Peyer's patch (tissue), 4 donors: Measurements from ENCODE around the gene THPO. TPM values are rescaled to one million over a fixed set of nuclear protein-coding genes. Genes with fewer than 3 reads are reported as not detected.
"Not testable (repeated sequence)": the region's sequence is repeated elsewhere in the genome, so short reads cannot be mapped to it uniquely, and the experiment has no call there.

Source experiments
- DNase-seq, 3 donors: peaks; one replicate each; pipeline ENCODE4 v3.0.0-alpha.2; 2017 to 2019
- H3K27ac ChIP-seq, 4 donors: fragments of 200-600 bp; sonication (generic); one replicate each; pipeline ENCODE4 v1.5.1; 2016 to 2019
- H3K27me3 ChIP-seq, 2 donors: fragments of 200-600 bp; sonication (generic); one replicate each; pipeline ENCODE4 v1.5.1; 2019
- H3K36me3 ChIP-seq, 3 donors: fragments of 200-600 bp; sonication (generic); one replicate each; pipeline ENCODE4 v1.5.1; 2016 to 2019
- H3K4me1 ChIP-seq, 4 donors: fragments of 200-600 bp; sonication (generic); one replicate each; pipeline ENCODE4 v1.5.1; 2016 to 2019
- H3K4me3 ChIP-seq, 4 donors: fragments of 200-600 bp; sonication (generic); 1 replicate in 3 of 4; 2 replicates in 1 of 4; pipeline ENCODE4 v1.5.1; 2016 to 2019; ENCODE audit warnings: mild to moderate bottlenecking in 1 of 4
- H3K9me3 ChIP-seq, 4 donors: fragments of 200-600 bp; sonication (generic); one replicate each; pipeline ENCODE4 v1.5.1; 2016 to 2019; ENCODE audit warnings: mild to moderate bottlenecking in 1 of 4
- POLR2A ChIP-seq, 2 donors: fragments of 450-650 bp; IDR thresholded peaks; one replicate each; pipeline ENCODE4 v1.5.1; 2017; ENCODE audit warnings: antibody characterized with exemption in 2 of 2, mild to moderate bottlenecking in 2 of 2, moderate library complexity in 2 of 2
- total RNA-seq, 4 donors: library from RNA; depleted of rRNA; stranded (reverse); fragments of >200 nt; gene quantifications; one replicate each; pipeline ENCODE4 v1.1.0, GENCODE V29; 2016
- TF ChIP-seq, protein P1 (sequence below), 6 experiments: fragments of 450-650 bp in 4 of 6; fragments of 200-600 bp in 2 of 6; sonication (generic) in 1 of 6; IDR thresholded peaks; one replicate each; pipeline ENCODE4 v1.5.1; 2017 to 2019; ENCODE audit warnings: antibody characterized with exemption in 6 of 6, mild to moderate bottlenecking in 3 of 6, moderate library complexity in 1 of 6

Gene THPO
- total RNA-seq, 4 donors from 2014 or later: 0.54 to 2.5 TPM; not detected in 2

DNA sequence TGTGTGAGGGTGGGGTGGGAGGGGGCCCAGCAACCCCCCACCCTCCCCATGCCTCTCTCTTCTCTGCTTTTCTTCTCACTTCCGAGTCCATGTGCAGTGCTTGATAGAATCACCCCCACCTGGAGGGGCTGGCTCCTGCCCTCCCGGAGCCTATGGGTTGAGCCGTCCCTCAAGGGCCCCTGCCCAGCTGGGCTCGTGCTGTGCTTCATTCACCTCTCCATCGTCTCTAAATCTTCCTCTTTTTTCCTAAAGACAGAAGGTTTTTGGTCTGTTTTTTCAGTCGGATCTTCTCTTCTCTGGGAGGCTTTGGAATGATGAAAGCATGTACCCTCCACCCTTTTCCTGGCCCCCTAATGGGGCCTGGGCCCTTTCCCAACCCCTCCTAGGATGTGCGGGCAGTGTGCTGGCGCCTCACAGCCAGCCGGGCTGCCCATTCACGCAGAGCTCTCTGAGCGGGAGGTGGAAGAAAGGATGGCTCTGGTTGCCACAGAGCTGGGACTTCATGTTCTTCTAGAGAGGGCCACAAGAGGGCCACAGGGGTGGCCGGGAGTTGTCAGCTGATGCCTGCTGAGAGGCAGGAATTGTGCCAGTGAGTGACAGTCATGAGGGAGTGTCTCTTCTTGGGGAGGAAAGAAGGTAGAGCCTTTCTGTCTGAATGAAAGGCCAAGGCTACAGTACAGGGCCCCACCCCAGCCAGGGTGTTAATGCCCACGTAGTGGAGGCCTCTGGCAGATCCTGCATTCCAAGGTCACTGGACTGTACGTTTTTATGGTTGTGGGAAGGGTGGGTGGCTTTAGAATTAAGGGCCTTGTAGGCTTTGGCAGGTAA, 32.5 kb downstream of the THPO start:
- H3K36me3 ChIP-seq: peaks cover 0 to 38% (median 0%) of the 10 kb centered on the region in 3 donors
- no peak overlapping the region for H3K4me3 ChIP-seq
- no peaks in the 10 kb centered on the region for H3K27me3 ChIP-seq
- H3K4me1 ChIP-seq: peaks cover 0 to 9% (median 1%) of the 10 kb centered on the region in 4 donors
- no peaks in the 10 kb centered on the region for H3K9me3 ChIP-seq
- peak in 2 of 3 donors; percentile 88 to 90 for DNase-seq
- peak in 1 of 2 donors; percentile 47 for TF ChIP-seq POLR2A (IDR thresholded peaks at IDR 0.05)
- TF ChIP-seq, protein P1, sequence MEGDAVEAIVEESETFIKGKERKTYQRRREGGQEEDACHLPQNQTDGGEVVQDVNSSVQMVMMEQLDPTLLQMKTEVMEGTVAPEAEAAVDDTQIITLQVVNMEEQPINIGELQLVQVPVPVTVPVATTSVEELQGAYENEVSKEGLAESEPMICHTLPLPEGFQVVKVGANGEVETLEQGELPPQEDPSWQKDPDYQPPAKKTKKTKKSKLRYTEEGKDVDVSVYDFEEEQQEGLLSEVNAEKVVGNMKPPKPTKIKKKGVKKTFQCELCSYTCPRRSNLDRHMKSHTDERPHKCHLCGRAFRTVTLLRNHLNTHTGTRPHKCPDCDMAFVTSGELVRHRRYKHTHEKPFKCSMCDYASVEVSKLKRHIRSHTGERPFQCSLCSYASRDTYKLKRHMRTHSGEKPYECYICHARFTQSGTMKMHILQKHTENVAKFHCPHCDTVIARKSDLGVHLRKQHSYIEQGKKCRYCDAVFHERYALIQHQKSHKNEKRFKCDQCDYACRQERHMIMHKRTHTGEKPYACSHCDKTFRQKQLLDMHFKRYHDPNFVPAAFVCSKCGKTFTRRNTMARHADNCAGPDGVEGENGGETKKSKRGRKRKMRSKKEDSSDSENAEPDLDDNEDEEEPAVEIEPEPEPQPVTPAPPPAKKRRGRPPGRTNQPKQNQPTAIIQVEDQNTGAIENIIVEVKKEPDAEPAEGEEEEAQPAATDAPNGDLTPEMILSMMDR (IDR thresholded peaks at IDR 0.05): peak in 4 of 6 experiments; percentile 23 to 80 (median 76)
- peak overlapping the region in 3 of 4 donors; percentile 65 to 79 (median 73) for H3K27ac ChIP-seq

DNA sequence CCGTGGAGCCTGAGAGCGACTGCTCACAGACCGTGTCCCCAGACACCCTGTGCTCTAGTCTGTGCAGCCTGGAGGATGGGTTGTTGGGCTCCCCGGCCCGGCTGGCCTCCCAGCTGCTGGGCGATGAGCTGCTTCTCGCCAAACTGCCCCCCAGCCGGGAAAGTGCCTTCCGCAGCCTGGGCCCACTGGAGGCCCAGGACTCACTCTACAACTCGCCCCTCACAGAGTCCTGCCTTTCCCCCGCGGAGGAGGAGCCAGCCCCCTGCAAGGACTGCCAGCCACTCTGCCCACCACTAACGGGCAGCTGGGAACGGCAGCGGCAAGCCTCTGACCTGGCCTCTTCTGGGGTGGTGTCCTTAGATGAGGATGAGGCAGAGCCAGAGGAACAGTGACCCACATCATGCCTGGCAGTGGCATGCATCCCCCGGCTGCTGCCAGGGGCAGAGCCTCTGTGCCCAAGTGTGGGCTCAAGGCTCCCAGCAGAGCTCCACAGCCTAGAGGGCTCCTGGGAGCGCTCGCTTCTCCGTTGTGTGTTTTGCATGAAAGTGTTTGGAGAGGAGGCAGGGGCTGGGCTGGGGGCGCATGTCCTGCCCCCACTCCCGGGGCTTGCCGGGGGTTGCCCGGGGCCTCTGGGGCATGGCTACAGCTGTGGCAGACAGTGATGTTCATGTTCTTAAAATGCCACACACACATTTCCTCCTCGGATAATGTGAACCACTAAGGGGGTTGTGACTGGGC, 33.3 kb downstream of the THPO start:
- Histone ChIP-seq H3K36me3 (peaks cover 0 to 35% (median 0%) of the 10 kb centered on the region in 3 donors), H3K27me3 (no peaks in the 10 kb centered on the region), H3K9me3 (no peaks in the 10 kb centered on the region), H3K4me1 (peaks cover 0 to 9% (median 1%) of the 10 kb centered on the region in 4 donors), H3K4me3 (no peak overlapping the region), H3K27ac (peak overlapping the region in 2 of 4 donors; percentile 73 to 79)
- no peak for TF ChIP-seq POLR2A (IDR thresholded peaks at IDR 0.05)
- TF ChIP-seq, protein P1 (IDR thresholded peaks at IDR 0.05): no peak
- no peak for DNase-seq

DNA sequence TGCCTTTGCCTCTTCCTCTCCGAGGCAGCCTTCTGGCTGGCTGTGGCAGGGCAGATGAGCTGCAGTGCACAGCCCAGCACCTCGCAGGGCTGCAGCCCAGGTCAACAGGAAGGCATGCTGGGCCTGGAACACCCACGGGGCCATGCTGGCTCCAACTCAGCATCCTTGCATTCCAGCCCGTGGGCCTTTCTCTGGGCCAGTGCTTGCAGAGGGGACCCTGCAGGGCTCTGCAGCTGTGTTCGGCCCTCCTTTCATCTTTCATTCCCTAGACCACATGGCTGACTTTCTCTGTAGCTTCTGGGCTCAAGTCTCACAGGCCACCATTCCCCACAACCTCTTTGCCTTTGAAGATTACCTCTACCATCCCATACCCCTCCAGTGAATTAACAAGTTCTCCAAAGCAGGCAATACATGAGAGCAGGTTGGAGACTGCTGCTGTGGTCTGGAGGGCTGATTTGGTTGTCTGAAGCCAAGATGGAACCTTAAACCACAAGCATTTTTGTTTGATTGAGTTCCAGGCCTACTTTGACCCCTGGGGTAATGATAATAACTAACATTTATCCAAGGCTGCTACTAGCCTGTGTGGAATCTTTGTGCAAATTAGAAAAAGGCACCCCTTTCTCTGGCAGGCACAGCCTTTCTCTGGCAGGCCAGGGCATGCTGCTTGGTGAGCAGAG, 34.7 kb downstream of the THPO start:
- Histone ChIP-seq H3K4me3 (no peak overlapping the region), H3K27ac (no peak overlapping the region), H3K27me3 (no peaks in the 10 kb centered on the region), H3K9me3 (no peaks in the 10 kb centered on the region), H3K36me3 (peaks cover 0 to 35% (median 0%) of the 10 kb centered on the region in 3 donors), H3K4me1 (peaks cover 0 to 9% (median 1%) of the 10 kb centered on the region in 4 donors)
- TF ChIP-seq, protein P1 (IDR thresholded peaks at IDR 0.05): no peak
- no peak for TF ChIP-seq POLR2A (IDR thresholded peaks at IDR 0.05)
- DNase-seq: no peak

DNA sequence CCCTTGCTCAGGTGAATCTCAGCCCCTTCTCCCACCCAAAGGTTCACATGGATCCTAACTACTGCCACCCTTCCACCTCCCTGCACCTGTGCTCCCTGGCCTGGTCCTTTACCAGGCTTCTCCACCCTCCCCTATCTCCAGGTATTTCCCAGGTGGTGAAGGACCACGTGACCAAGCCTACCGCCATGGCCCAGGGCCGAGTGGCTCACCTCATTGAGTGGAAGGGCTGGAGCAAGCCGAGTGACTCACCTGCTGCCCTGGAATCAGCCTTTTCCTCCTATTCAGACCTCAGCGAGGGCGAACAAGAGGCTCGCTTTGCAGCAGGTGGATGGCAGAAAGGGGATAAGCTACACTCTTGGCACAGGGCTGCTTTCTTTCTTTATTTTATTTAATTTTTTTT, 36.1 kb downstream of the THPO start:
- H3K27me3 ChIP-seq: no peaks in the 10 kb centered on the region
- no peak overlapping the region for H3K4me3 ChIP-seq
- DNase-seq: peak in 2 of 3 donors; percentile 70 to 80
- peak overlapping the region in 1 of 4 donors; percentile 12 for H3K27ac ChIP-seq
- H3K9me3 ChIP-seq: no peaks in the 10 kb centered on the region
- no peak for TF ChIP-seq POLR2A (IDR thresholded peaks at IDR 0.05)
- TF ChIP-seq, protein P1 (IDR thresholded peaks at IDR 0.05): no peak
- peaks cover 0 to 35% (median 0%) of the 10 kb centered on the region in 3 donors for H3K36me3 ChIP-seq
- peaks cover 0 to 21% (median 1%) of the 10 kb centered on the region in 4 donors for H3K4me1 ChIP-seq

DNA sequence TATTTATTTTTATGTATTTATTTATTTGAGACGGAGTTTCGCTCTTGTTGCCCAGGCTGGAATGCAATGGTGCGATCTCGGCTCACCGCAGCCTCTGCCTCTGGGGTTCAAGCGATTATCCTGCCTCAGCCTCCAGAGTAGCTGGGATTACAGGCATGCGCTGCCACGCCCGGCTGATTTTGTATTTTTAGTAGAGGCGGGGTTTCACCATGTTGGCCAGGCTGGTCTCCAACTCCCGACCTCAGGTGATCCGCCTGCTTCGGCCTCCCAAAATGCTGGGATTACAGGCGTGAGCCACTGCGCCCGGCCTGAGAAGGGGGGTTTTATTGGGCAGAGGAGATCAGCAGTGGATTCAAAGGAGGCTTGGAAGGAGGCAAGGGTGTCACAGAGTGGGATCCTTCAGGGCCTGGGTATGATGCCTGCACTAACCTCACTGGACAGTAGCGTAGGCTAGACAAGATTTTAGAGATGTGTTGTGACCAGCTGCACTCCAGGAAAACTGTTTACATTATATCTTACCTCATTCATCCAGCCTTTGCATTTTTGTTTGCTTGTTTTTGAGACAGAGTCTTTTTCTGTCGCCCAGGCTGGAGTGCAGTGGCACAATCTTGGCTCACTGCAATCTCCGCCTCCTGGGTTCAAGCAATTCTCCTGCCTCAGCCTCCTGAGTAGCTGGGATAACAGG, 38.4 kb downstream of the THPO start:
- not testable (repeated sequence) for H3K27me3 ChIP-seq, H3K4me3 ChIP-seq, H3K27ac ChIP-seq, H3K9me3 ChIP-seq, DNase-seq
- Histone ChIP-seq H3K4me1 (peaks cover 0 to 24% (median 3%) of the 10 kb centered on the region in 4 donors), H3K36me3 (peaks cover 0 to 36% (median 0%) of the 10 kb centered on the region in 3 donors)
